ENCODE measurements around the gene PLA2G15.
A peak's percentile ranks its signal among the peaks of the same experiment; 100 is the strongest.

The PLA2G15 gene

GRCh38 chr16:68244903-68245853 lies at the start of gene PLA2G15:
TSS of gene PLA2G15 (plus strand) at chr16:68245373. CDS start at chr16:68245427, 54 bp downstream.
- H3K36me3 ChIP-seq (ENCODE audit: insufficient read depth, insufficient read length, low read length): peaks cover 2% of the 10 kb centered on the region
- TF ChIP-seq ZNF274 (IDR thresholded peaks at IDR 0.05; ENCODE audit: low read depth, low read length): no peak
- no peak for TF ChIP-seq SUZ12 (IDR thresholded peaks at IDR 0.05; ENCODE audit: extremely low read depth, insufficient read depth, insufficient read length)
- TF ChIP-seq YY1 (IDR thresholded peaks at IDR 0.05; ENCODE audit: insufficient read depth, insufficient read length): no peak
- H3K9me3 ChIP-seq (ENCODE audit: insufficient read depth, low read length): no peaks in the 10 kb centered on the region
- peaks cover 11% of the 10 kb centered on the region for H3K4me1 ChIP-seq (ENCODE audit: insufficient read depth, insufficient read length)
- peak; percentile 93 for DNase-seq (ENCODE audit: low read depth, low spot score)
- H3K27me3 ChIP-seq (ENCODE audit: insufficient read depth, insufficient read length): peaks cover 37% of the 10 kb centered on the region
- peak within 1 kb of the TSS; percentile 85 for H3K9ac ChIP-seq (ENCODE audit: insufficient read length, low read depth)
- H3K4me3 ChIP-seq (ENCODE audit: insufficient read length, low read depth): peak within 1 kb of the TSS; percentile 92

GRCh38 chr16:68197250-68197649 lies 47.9 kb upstream of the PLA2G15 start:
- H3K36me3 ChIP-seq (ENCODE audit: insufficient read depth, insufficient read length, low read length): peaks cover 17% of the 10 kb centered on the region
- H3K9me3 ChIP-seq (ENCODE audit: insufficient read depth, low read length): no peaks in the 10 kb centered on the region
- no peak for TF ChIP-seq YY1 (IDR thresholded peaks at IDR 0.05; ENCODE audit: insufficient read depth, insufficient read length)
- no peak for TF ChIP-seq ZNF274 (IDR thresholded peaks at IDR 0.05; ENCODE audit: low read depth, low read length)
- TF ChIP-seq SUZ12 (IDR thresholded peaks at IDR 0.05; ENCODE audit: extremely low read depth, insufficient read depth, insufficient read length): no peak

GRCh38 chr16:68200088-68200783 lies 44.9 kb upstream of the PLA2G15 start:
- no peak overlapping the region for H3K4me3 ChIP-seq (ENCODE audit: insufficient read length, low read depth)
- no peaks in the 10 kb centered on the region for H3K9me3 ChIP-seq (ENCODE audit: insufficient read depth, low read length)
- no peak for TF ChIP-seq YY1 (IDR thresholded peaks at IDR 0.05; ENCODE audit: insufficient read depth, insufficient read length)
- H3K4me1 ChIP-seq (ENCODE audit: insufficient read depth, insufficient read length): no peaks in the 10 kb centered on the region
- H3K9ac ChIP-seq (ENCODE audit: insufficient read length, low read depth): no peak overlapping the region
- H3K36me3 ChIP-seq (ENCODE audit: insufficient read depth, insufficient read length, low read length): peaks cover 4% of the 10 kb centered on the region
- H3K27me3 ChIP-seq (ENCODE audit: insufficient read depth, insufficient read length): no peaks in the 10 kb centered on the region
- no peak for DNase-seq (ENCODE audit: low read depth, low spot score)

More at GRCh38 chr16:68197250-68197649, 47.9 kb upstream of the PLA2G15 start:
- no peaks in the 10 kb centered on the region for H3K4me1 ChIP-seq (ENCODE audit: insufficient read depth, insufficient read length)
- no peak overlapping the region for H3K9ac ChIP-seq (ENCODE audit: insufficient read length, low read depth)
- H3K4me3 ChIP-seq (ENCODE audit: insufficient read length, low read depth): no peak overlapping the region
- DNase-seq (ENCODE audit: low read depth, low spot score): no peak
- H3K27me3 ChIP-seq (ENCODE audit: insufficient read depth, insufficient read length): no peaks in the 10 kb centered on the region

GRCh38 chr16:68202091-68202519 lies 43.1 kb upstream of the PLA2G15 start:
- Histone ChIP-seq H3K9me3 (ENCODE audit: insufficient read depth, low read length) (no peaks in the 10 kb centered on the region), H3K27me3 (ENCODE audit: insufficient read depth, insufficient read length) (no peaks in the 10 kb centered on the region), H3K36me3 (ENCODE audit: insufficient read depth, insufficient read length, low read length) (peaks cover 4% of the 10 kb centered on the region), H3K9ac (ENCODE audit: insufficient read length, low read depth) (no peak overlapping the region), H3K4me1 (ENCODE audit: insufficient read depth, insufficient read length) (no peaks in the 10 kb centered on the region), H3K4me3 (ENCODE audit: insufficient read length, low read depth) (no peak overlapping the region)
- no peak for DNase-seq (ENCODE audit: low read depth, low spot score)
- TF ChIP-seq SUZ12 (IDR thresholded peaks at IDR 0.05; ENCODE audit: extremely low read depth, insufficient read depth, insufficient read length) (no peak), ZNF274 (IDR thresholded peaks at IDR 0.05; ENCODE audit: low read depth, low read length) (no peak), YY1 (IDR thresholded peaks at IDR 0.05; ENCODE audit: insufficient read depth, insufficient read length) (no peak)

- no peak for TF ChIP-seq YY1 (IDR thresholded peaks at IDR 0.05; ENCODE audit: insufficient read depth, insufficient read length)
- no peak for TF ChIP-seq ZNF274 (IDR thresholded peaks at IDR 0.05; ENCODE audit: low read depth, low read length)
- no peak for TF ChIP-seq SUZ12 (IDR thresholded peaks at IDR 0.05; ENCODE audit: extremely low read depth, insufficient read depth, insufficient read length)
- H3K36me3 ChIP-seq (ENCODE audit: insufficient read depth, insufficient read length, low read length): peaks cover 9% of the 10 kb centered on the region
- no peaks in the 10 kb centered on the region for H3K4me1 ChIP-seq (ENCODE audit: insufficient read depth, insufficient read length)
- H3K4me3 ChIP-seq (ENCODE audit: insufficient read length, low read depth): no peak overlapping the region
- H3K9me3 ChIP-seq (ENCODE audit: insufficient read depth, low read length): no peaks in the 10 kb centered on the region
- DNase-seq (ENCODE audit: low read depth, low spot score): no peak
- H3K27me3 ChIP-seq (ENCODE audit: insufficient read depth, insufficient read length): no peaks in the 10 kb centered on the region
- no peak overlapping the region for H3K9ac ChIP-seq (ENCODE audit: insufficient read length, low read depth)
Observed at GRCh38 chr16:68206245-68206644, 38.9 kb upstream of the PLA2G15 start.

GRCh38 chr16:68214726-68215125 lies 30.4 kb upstream of the PLA2G15 start:
- no peaks in the 10 kb centered on the region for H3K9me3 ChIP-seq (ENCODE audit: insufficient read depth, low read length)
- H3K9ac ChIP-seq (ENCODE audit: insufficient read length, low read depth): no peak overlapping the region
- no peaks in the 10 kb centered on the region for H3K4me1 ChIP-seq (ENCODE audit: insufficient read depth, insufficient read length)
- DNase-seq (ENCODE audit: low read depth, low spot score): no peak
- TF ChIP-seq SUZ12 (IDR thresholded peaks at IDR 0.05; ENCODE audit: extremely low read depth, insufficient read depth, insufficient read length): no peak
- no peaks in the 10 kb centered on the region for H3K27me3 ChIP-seq (ENCODE audit: insufficient read depth, insufficient read length)
- H3K36me3 ChIP-seq (ENCODE audit: insufficient read depth, insufficient read length, low read length): peaks cover 6% of the 10 kb centered on the region
- H3K4me3 ChIP-seq (ENCODE audit: insufficient read length, low read depth): no peak overlapping the region

- Histone ChIP-seq H3K36me3 (ENCODE audit: insufficient read depth, insufficient read length, low read length) (peaks cover 6% of the 10 kb centered on the region), H3K4me1 (ENCODE audit: insufficient read depth, insufficient read length) (no peaks in the 10 kb centered on the region), H3K4me3 (ENCODE audit: insufficient read length, low read depth) (no peak overlapping the region), H3K9ac (ENCODE audit: insufficient read length, low read depth) (no peak overlapping the region), H3K9me3 (ENCODE audit: insufficient read depth, low read length) (no peaks in the 10 kb centered on the region), H3K27me3 (ENCODE audit: insufficient read depth, insufficient read length) (no peaks in the 10 kb centered on the region)
- no peak for TF ChIP-seq YY1 (IDR thresholded peaks at IDR 0.05; ENCODE audit: insufficient read depth, insufficient read length)
- no peak for TF ChIP-seq SUZ12 (IDR thresholded peaks at IDR 0.05; ENCODE audit: extremely low read depth, insufficient read depth, insufficient read length)
- TF ChIP-seq ZNF274 (IDR thresholded peaks at IDR 0.05; ENCODE audit: low read depth, low read length): no peak
- no peak for DNase-seq (ENCODE audit: low read depth, low spot score)
Observed at GRCh38 chr16:68215302-68215701, 29.9 kb upstream of the PLA2G15 start.

Data from NT2/D1 (cell line).